ENCODE data around the gene AGT.

DNA sequence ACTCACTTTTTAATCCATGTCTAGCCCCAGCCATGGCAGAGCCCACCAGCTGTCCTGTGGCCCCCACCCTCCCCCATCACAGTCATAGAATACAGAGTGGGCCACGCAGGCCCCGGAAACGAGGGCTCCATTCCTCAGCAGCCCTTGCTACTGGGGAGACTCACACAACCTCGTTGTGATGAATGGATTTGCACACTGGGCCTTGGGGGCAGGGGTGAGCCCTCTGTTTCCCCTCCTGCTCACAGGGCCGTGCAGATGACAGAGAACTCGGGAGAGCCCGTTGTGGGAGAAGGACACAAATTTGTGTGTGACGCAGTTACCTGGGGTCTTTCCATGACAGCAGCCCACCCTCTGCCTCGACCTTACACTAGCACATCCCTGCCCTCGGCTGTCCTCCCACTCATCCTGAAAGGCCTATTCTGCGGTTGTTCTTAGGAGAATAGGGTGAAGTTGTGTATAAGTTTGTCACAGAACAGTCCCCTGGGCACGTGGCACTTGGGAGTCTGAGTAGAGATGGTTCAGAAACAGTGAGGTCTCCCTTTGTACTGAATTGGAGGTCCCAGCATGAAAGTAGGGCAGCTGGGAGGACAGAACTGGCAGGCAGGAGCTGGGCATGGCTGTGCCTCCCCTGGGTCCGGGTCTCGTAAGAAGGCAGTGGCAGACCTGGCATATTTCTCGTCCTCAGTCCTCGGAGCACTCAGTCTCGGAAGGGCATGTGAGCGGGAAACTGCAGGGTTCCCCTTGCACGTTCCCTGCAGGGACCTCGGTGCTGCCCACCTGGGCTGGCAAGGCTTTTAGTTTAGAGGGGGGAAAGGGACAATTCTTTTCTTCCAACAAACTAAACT lies 6.8 kb downstream of the AGT start:
- TF ChIP-seq POLR2A (IDR thresholded peaks at IDR 0.05), result no peak
- TF ChIP-seq, protein P1, sequence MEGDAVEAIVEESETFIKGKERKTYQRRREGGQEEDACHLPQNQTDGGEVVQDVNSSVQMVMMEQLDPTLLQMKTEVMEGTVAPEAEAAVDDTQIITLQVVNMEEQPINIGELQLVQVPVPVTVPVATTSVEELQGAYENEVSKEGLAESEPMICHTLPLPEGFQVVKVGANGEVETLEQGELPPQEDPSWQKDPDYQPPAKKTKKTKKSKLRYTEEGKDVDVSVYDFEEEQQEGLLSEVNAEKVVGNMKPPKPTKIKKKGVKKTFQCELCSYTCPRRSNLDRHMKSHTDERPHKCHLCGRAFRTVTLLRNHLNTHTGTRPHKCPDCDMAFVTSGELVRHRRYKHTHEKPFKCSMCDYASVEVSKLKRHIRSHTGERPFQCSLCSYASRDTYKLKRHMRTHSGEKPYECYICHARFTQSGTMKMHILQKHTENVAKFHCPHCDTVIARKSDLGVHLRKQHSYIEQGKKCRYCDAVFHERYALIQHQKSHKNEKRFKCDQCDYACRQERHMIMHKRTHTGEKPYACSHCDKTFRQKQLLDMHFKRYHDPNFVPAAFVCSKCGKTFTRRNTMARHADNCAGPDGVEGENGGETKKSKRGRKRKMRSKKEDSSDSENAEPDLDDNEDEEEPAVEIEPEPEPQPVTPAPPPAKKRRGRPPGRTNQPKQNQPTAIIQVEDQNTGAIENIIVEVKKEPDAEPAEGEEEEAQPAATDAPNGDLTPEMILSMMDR (IDR thresholded peaks at IDR 0.05), result no peak

Measured in testis (tissue), 2 donors.